ENCODE results near the gene CAMP. TPM values are rescaled to one million over a fixed set of nuclear protein-coding genes. Genes with fewer than 3 reads are reported as not detected.

Gene CAMP, protein sequence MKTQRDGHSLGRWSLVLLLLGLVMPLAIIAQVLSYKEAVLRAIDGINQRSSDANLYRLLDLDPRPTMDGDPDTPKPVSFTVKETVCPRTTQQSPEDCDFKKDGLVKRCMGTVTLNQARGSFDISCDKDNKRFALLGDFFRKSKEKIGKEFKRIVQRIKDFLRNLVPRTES
- total RNA-seq (2022; extraction: Qiagen RNA extraction; ENCODE audit: low read depth) = not detected in 5 replicates

DNA sequence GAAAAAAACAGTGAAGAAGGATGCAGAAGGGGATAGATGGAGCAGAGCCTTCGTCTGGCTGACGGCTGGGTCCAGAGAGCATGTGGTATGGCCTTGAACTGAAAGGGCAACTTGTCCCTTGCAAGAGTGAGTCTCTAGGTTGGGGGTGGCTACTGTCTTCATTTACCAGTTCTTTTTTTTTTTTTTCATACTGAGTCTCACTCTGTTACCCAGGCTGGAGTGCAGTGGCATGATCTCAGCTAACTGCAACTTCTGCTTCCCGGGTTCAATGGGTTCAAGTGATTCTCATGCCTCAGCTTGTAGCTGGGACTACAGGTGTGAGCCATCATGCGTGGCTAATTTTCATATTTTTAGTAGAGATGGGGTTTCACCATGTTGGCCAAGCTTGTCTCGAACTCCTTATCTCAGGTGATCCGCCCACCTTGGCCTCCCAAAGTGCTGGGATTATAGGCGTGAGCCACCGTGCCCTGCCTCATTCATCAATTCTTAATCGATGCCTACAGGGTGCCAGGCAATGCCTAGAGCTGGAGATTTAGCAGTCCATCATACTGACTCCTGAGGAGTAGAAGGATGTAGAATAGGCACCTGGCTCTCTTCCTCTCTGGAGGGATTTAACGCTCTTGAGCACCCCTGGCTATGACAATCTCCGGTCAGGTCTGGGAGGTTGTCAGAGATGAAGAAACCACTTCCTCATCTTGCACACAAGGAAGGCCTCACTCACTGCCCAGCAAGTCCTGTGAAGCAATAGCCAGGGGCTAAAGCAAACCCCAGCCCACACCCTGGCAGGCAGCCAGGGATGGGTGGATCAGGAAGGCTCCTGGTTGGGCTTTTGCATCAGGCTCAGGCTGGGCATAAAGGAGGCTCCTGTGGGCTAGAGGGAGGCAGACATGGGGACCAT is at the start of gene CAMP:
Gene CAMP (plus strand): TSS at position 880 of the 898 bp plus-strand sequence. CDS start 17 bp downstream, at position 897.

DNA sequence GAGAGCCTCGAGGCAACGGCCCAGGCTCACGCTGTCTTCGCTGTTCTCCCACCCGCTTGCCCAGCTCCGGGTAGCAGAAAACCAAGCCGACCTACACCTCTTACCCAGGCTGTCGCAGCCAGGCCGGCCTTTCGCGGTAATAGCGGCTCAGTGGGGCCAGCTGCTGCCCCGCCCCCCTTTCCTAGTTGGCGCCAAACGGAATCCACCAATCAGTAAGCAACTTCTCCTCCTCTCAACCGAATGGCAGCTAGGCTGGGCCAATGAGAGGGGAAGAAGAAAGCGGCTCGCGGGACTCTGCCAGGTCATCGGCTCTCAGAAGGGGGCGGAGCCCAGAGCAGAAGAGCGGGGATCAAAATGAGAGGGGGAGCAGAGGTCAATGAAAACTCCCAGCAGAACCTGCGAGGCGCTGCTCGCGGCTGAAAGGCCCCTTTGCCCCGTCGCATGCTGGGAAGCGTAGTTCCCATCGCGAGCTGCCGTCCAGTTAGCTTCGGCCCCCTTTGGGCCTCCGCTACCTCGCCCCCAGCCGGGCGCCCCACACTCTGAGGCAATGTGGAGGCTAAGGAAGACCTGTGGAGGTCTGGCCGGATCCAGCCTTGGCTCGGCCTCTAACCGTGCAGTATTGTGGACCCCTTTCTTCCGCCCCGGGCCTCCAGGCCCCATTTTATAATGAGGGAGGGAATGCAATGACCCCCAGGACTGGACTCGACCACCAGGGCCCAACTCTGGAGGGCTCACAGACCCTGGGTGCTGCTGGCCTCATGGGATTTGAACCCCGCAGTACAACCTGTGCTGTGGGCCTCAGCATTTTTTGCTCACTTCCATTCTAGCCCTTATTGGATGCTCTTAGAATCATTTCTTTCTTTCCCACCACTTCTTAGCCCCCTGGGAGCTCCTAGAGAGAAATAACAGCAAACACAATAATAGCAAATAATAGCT is 34.8 kb upstream of the CAMP start, which contains the start of gene CDC25A:
Gene CDC25A (minus strand): TSS at position 152 of the 936 bp plus-strand sequence. CDS start 470 bp downstream, outside the sequence.

Other genes starting within 250 kb of the CAMP start
- 89.0 to 106 TPM (median 97.8 TPM) in 5 replicates for gene MAP4, start 207.1 kb upstream of the CAMP start, total RNA-seq (2022; extraction: Qiagen RNA extraction; ENCODE audit: low read depth)
- gene CDC25A, start 35.1 kb upstream of the CAMP start, total RNA-seq (2022; extraction: Qiagen RNA extraction; ENCODE audit: low read depth) = 8.4 to 10.6 TPM (median 8.9 TPM) in 5 replicates
- 2.3 to 2.7 TPM (median 2.5 TPM) in 5 replicates for gene ZNF589, start 17.6 kb downstream of the CAMP start, total RNA-seq (2022; extraction: Qiagen RNA extraction; ENCODE audit: low read depth)
- 21.6 to 28.9 TPM (median 22.7 TPM) in 5 replicates for gene NME6, start 77.9 kb downstream of the CAMP start, total RNA-seq (2022; extraction: Qiagen RNA extraction; ENCODE audit: low read depth)
- not detected in 5 replicates for gene SPINK8, start 110.2 kb downstream of the CAMP start, total RNA-seq (2022; extraction: Qiagen RNA extraction; ENCODE audit: low read depth)
- gene FBXW12, start 148.7 kb downstream of the CAMP start, total RNA-seq (2022; extraction: Qiagen RNA extraction; ENCODE audit: low read depth) = not detected in 5 replicates
- 14.6 to 17.8 TPM (median 16.9 TPM) in 5 replicates for gene PLXNB1, start 206.6 kb downstream of the CAMP start, total RNA-seq (2022; extraction: Qiagen RNA extraction; ENCODE audit: low read depth)
- gene CCDC51, start 216.6 kb downstream of the CAMP start, total RNA-seq (2022; extraction: Qiagen RNA extraction; ENCODE audit: low read depth) = 25.3 to 29.7 TPM (median 26.2 TPM) in 5 replicates
- 276 to 367 TPM (median 288 TPM) in 5 replicates for gene TMA7, start 216.8 kb downstream of the CAMP start, total RNA-seq (2022; extraction: Qiagen RNA extraction; ENCODE audit: low read depth)
- 7.9 to 10.4 TPM (median 8.4 TPM) in 5 replicates for gene ATRIP, start 223.2 kb downstream of the CAMP start, total RNA-seq (2022; extraction: Qiagen RNA extraction; ENCODE audit: low read depth)

Measured in A549 treated with GW870086 at 1 μM for 4 hours (cell line).